ENCODE data around the gene VTI1B.

VTI1B gene

DNA sequence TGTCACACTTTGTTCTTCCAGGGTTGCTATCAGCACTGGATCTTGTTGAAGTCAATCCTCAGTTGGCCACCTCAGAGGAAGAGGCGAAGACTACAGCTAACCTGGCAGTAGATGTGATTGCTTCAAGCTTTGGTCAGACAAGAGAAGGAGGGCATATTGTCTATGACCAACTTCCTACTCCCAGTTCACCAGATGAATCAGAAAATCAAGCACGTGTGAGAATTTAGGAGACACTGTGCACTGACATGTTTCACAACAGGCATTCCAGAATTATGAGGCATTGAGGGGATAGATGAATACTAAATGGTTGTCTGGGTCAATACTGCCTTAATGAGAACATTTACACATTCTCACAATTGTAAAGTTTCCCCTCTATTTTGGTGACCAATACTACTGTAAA, 23.7 kb downstream of the VTI1B start:
- Histone ChIP-seq H3K4me2 (ENCODE audit: low read length) (no peak overlapping the region), H3K4me3 (ENCODE audit: low read length) (no peak overlapping the region), H3K36me3 (ENCODE audit: control insufficient read depth, insufficient read depth, low read length) (peaks cover 10% of the 10 kb centered on the region), H2BK5ac (ENCODE audit: low read length) (no peak overlapping the region), H3K27me3 (ENCODE audit: insufficient read depth, low read length, poor library complexity) (no peaks in the 10 kb centered on the region), H3K4ac (ENCODE audit: low read depth, low read length) (no peak overlapping the region), H3K18ac (ENCODE audit: low read length) (no peak overlapping the region), H3K79me1 (ENCODE audit: low read length) (no peaks in the 10 kb centered on the region), H4K5ac (ENCODE audit: low read length) (no peak overlapping the region), H4K8ac (ENCODE audit: low read depth, low read length) (no peak overlapping the region), H3K27ac (ENCODE audit: low read depth, low read length) (no peak overlapping the region), H3K79me2 (ENCODE audit: control insufficient read depth, insufficient read depth, low read length) (no peaks in the 10 kb centered on the region), H2BK120ac (ENCODE audit: low read depth, low read length) (no peak overlapping the region), H3K23ac (ENCODE audit: low read length) (no peak overlapping the region), H3K9ac (ENCODE audit: low read length) (no peak overlapping the region), H3K4me1 (ENCODE audit: control insufficient read depth, low read depth, low read length) (no peaks in the 10 kb centered on the region), H2AK5ac (ENCODE audit: low read length) (no peak overlapping the region), H2BK15ac (replicated peaks; ENCODE audit: low read depth) (no peak overlapping the region), H3K56ac (ENCODE audit: low read length) (no peak overlapping the region)
- DNase-seq, result no peak
- WGBS (ENCODE audit: extremely low coverage, insufficient coverage, low lambda C conversion rate), result no CpG with 5 or more reads among the region's 2 CpGs

DNA sequence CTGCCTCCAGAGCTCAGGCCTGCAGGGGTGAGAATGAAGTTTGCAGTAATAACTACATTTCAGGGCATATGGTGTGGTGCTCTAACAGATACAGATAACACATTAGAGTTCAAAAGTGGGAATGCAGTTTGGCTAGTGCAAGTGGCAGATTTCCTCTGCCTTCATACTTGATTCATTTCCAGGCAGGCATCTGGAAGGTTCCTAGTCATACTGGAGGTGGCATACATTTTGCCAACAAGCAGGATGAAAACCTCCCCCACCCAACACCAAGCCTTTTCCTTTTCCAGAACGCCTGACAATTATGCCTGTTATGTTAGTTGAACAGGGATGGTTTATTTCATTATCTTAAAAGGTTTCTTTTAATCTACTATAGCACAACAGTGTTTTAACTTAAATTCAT, 24.3 kb downstream of the VTI1B start:
- H4K8ac ChIP-seq (ENCODE audit: low read depth, low read length), result no peak overlapping the region
- no peak overlapping the region for H3K4me3 ChIP-seq (ENCODE audit: low read length)
- no peak overlapping the region for H3K4ac ChIP-seq (ENCODE audit: low read depth, low read length)
- no CpG with 5 or more reads among the region's 1 CpG for WGBS (ENCODE audit: extremely low coverage, insufficient coverage, low lambda C conversion rate)
- no peak overlapping the region for H3K56ac ChIP-seq (ENCODE audit: low read length)
- H3K27ac ChIP-seq (ENCODE audit: low read depth, low read length), result no peak overlapping the region
- H2AK5ac ChIP-seq (ENCODE audit: low read length), result no peak overlapping the region
- H3K79me2 ChIP-seq (ENCODE audit: control insufficient read depth, insufficient read depth, low read length), result no peaks in the 10 kb centered on the region
- H3K27me3 ChIP-seq (ENCODE audit: insufficient read depth, low read length, poor library complexity), result no peaks in the 10 kb centered on the region
- H3K18ac ChIP-seq (ENCODE audit: low read length), result no peak overlapping the region
- H2BK5ac ChIP-seq (ENCODE audit: low read length), result no peak overlapping the region
- H3K9ac ChIP-seq (ENCODE audit: low read length), result no peak overlapping the region
- H3K4me2 ChIP-seq (ENCODE audit: low read length), result no peak overlapping the region
- H4K5ac ChIP-seq (ENCODE audit: low read length), result no peak overlapping the region
- peaks cover 10% of the 10 kb centered on the region for H3K36me3 ChIP-seq (ENCODE audit: control insufficient read depth, insufficient read depth, low read length)
- H3K79me1 ChIP-seq (ENCODE audit: low read length), result no peaks in the 10 kb centered on the region
- no peak for DNase-seq
- H3K23ac ChIP-seq (ENCODE audit: low read length), result no peak overlapping the region
- no peak overlapping the region for H2BK15ac ChIP-seq (replicated peaks; ENCODE audit: low read depth)
- no peaks in the 10 kb centered on the region for H3K4me1 ChIP-seq (ENCODE audit: control insufficient read depth, low read depth, low read length)
- no peak overlapping the region for H2BK120ac ChIP-seq (ENCODE audit: low read depth, low read length)

DNA sequence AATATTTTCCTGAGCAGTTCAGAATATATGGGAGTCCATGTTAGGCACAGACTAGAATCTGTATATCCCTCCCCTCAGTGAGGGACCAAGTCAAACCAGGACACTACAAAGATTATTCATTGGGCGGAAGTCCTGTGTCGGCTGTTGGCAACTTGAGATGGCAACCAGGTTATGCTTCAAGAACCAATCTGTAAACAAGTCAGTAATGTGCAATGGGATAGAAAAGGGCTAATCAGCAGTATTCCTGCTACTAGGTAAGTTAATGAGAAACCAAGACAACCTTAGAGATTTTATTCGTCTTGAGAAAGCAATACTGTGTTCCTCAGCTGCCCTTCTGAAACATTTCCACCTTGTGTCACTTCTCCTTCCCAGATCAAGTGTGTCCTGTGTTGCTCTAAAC, 28.3 kb downstream of the VTI1B start:
- no peak overlapping the region for H2BK5ac ChIP-seq (ENCODE audit: low read length)
- DNase-seq, result no peak
- H2BK120ac ChIP-seq (ENCODE audit: low read depth, low read length), result no peak overlapping the region

DNA sequence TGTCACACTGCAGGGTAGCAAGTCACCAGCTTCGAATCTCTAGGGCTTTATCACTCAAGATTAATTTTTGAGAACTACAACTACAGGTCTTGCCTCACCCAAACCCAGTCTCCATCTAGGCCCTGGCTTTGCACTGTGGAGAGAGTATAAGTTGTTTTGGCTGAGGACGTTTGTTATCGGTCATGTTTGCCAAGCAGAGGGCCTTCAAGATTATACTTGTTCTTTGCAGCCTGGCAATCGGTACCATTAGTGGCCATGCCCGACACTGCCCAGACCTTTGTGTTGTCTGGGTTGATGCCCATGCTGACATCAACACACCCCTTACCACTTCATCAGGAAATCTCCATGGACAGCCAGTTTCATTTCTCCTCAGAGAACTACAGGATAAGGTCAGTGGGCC, 29.0 kb downstream of the VTI1B start:
- H3K27ac ChIP-seq (ENCODE audit: low read depth, low read length), result no peak overlapping the region
- WGBS (ENCODE audit: extremely low coverage, insufficient coverage, low lambda C conversion rate), result no CpG with 5 or more reads among the region's 5 CpGs
- no peak overlapping the region for H3K18ac ChIP-seq (ENCODE audit: low read length)
- H2BK5ac ChIP-seq (ENCODE audit: low read length), result no peak overlapping the region
- H3K36me3 ChIP-seq (ENCODE audit: control insufficient read depth, insufficient read depth, low read length), result peaks cover 4% of the 10 kb centered on the region
- no peak overlapping the region for H3K23ac ChIP-seq (ENCODE audit: low read length)
- no peak overlapping the region for H3K4me2 ChIP-seq (ENCODE audit: low read length)
- H3K4me3 ChIP-seq (ENCODE audit: low read length), result no peak overlapping the region
- H4K8ac ChIP-seq (ENCODE audit: low read depth, low read length), result no peak overlapping the region
- no peak overlapping the region for H2AK5ac ChIP-seq (ENCODE audit: low read length)
- no peaks in the 10 kb centered on the region for H3K4me1 ChIP-seq (ENCODE audit: control insufficient read depth, low read depth, low read length)
- H3K56ac ChIP-seq (ENCODE audit: low read length), result no peak overlapping the region
- no peak overlapping the region for H2BK15ac ChIP-seq (replicated peaks; ENCODE audit: low read depth)
- H4K5ac ChIP-seq (ENCODE audit: low read length), result no peak overlapping the region
- H3K4ac ChIP-seq (ENCODE audit: low read depth, low read length), result no peak overlapping the region
- no peaks in the 10 kb centered on the region for H3K79me2 ChIP-seq (ENCODE audit: control insufficient read depth, insufficient read depth, low read length)
- DNase-seq, result no peak
- H3K27me3 ChIP-seq (ENCODE audit: insufficient read depth, low read length, poor library complexity), result no peaks in the 10 kb centered on the region
- H2BK120ac ChIP-seq (ENCODE audit: low read depth, low read length), result no peak overlapping the region
- no peak overlapping the region for H3K9ac ChIP-seq (ENCODE audit: low read length)
- H3K79me1 ChIP-seq (ENCODE audit: low read length), result no peaks in the 10 kb centered on the region

More for the DNA sequence above, 28.3 kb downstream of the VTI1B start:
- Histone ChIP-seq H3K23ac (ENCODE audit: low read length) (no peak overlapping the region), H3K9ac (ENCODE audit: low read length) (no peak overlapping the region), H3K79me1 (ENCODE audit: low read length) (no peaks in the 10 kb centered on the region), H3K27ac (ENCODE audit: low read depth, low read length) (no peak overlapping the region), H2BK15ac (replicated peaks; ENCODE audit: low read depth) (no peak overlapping the region), H4K8ac (ENCODE audit: low read depth, low read length) (no peak overlapping the region), H2AK5ac (ENCODE audit: low read length) (no peak overlapping the region), H3K79me2 (ENCODE audit: control insufficient read depth, insufficient read depth, low read length) (no peaks in the 10 kb centered on the region), H4K5ac (ENCODE audit: low read length) (no peak overlapping the region), H3K4me1 (ENCODE audit: control insufficient read depth, low read depth, low read length) (no peaks in the 10 kb centered on the region), H3K4me2 (ENCODE audit: low read length) (no peak overlapping the region), H3K36me3 (ENCODE audit: control insufficient read depth, insufficient read depth, low read length) (peaks cover 8% of the 10 kb centered on the region), H3K4me3 (ENCODE audit: low read length) (no peak overlapping the region), H3K18ac (ENCODE audit: low read length) (no peak overlapping the region), H3K27me3 (ENCODE audit: insufficient read depth, low read length, poor library complexity) (no peaks in the 10 kb centered on the region), H3K4ac (ENCODE audit: low read depth, low read length) (no peak overlapping the region), H3K56ac (ENCODE audit: low read length) (no peak overlapping the region)
- WGBS (ENCODE audit: extremely low coverage, insufficient coverage, low lambda C conversion rate), result no CpG with 5 or more reads among the region's 3 CpGs

DNA sequence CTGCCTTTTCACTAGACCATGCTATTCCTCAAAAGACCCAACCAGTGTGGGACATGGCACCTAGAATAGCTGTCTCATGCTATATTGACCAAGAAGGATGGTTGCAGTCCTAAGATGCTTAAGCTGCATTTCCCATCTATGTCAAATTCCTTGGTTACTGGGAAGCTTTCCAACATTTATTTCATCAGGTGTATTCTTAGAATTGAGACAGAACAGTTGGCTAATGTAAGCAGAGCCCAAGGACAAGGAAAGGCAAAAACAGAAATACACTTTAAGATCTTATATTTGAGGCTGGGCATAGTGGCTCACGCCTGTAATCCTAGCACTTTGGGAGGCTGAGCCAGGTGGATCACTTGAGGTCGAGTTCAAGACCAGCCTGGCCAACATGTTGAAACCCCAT, 30.0 kb downstream of the VTI1B start:
- Histone ChIP-seq H2AK5ac (ENCODE audit: low read length) (no peak overlapping the region), H4K5ac (ENCODE audit: low read length) (no peak overlapping the region), H3K4me2 (ENCODE audit: low read length) (no peak overlapping the region), H3K79me2 (ENCODE audit: control insufficient read depth, insufficient read depth, low read length) (no peaks in the 10 kb centered on the region), H2BK15ac (replicated peaks; ENCODE audit: low read depth) (no peak overlapping the region), H3K23ac (ENCODE audit: low read length) (no peak overlapping the region), H3K18ac (ENCODE audit: low read length) (no peak overlapping the region), H3K4me3 (ENCODE audit: low read length) (no peak overlapping the region), H3K27me3 (ENCODE audit: insufficient read depth, low read length, poor library complexity) (no peaks in the 10 kb centered on the region), H3K56ac (ENCODE audit: low read length) (no peak overlapping the region), H3K4me1 (ENCODE audit: control insufficient read depth, low read depth, low read length) (no peaks in the 10 kb centered on the region), H3K9ac (ENCODE audit: low read length) (no peak overlapping the region), H4K8ac (ENCODE audit: low read depth, low read length) (no peak overlapping the region), H3K27ac (ENCODE audit: low read depth, low read length) (no peak overlapping the region), H2BK120ac (ENCODE audit: low read depth, low read length) (no peak overlapping the region), H3K4ac (ENCODE audit: low read depth, low read length) (no peak overlapping the region), H3K36me3 (ENCODE audit: control insufficient read depth, insufficient read depth, low read length) (peaks cover 1% of the 10 kb centered on the region), H2BK5ac (ENCODE audit: low read length) (no peak overlapping the region), H3K79me1 (ENCODE audit: low read length) (no peaks in the 10 kb centered on the region)
- no peak for DNase-seq
- WGBS (ENCODE audit: extremely low coverage, insufficient coverage, low lambda C conversion rate), result no CpG with 5 or more reads among the region's 2 CpGs

DNA sequence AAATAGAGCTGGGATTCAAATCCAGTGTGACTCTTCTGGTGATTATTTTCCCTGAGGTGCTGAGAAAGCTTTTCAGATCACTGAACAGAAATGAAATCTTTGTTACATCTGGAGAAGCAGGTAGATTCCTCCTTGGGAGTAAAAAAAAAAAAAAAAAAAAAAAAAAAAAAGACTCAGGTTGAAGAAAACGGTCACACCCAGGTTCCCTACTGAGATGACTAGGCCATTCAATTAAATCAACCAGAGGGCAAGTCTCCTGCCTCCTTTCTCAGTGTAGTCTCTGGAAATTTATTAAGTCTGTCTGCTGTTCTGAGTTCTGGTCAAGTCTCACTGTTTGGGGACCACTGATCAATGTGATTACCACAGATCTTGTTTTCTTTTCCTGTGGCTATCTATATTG, 30.7 kb downstream of the VTI1B start:
- H2AK5ac ChIP-seq (ENCODE audit: low read length), result no peak overlapping the region
- no peaks in the 10 kb centered on the region for H3K27me3 ChIP-seq (ENCODE audit: insufficient read depth, low read length, poor library complexity)
- WGBS (ENCODE audit: extremely low coverage, insufficient coverage, low lambda C conversion rate), result no CpG with 5 or more reads among the region's 1 CpG
- no peak overlapping the region for H3K4me3 ChIP-seq (ENCODE audit: low read length)
- peaks cover 1% of the 10 kb centered on the region for H3K36me3 ChIP-seq (ENCODE audit: control insufficient read depth, insufficient read depth, low read length)
- H2BK120ac ChIP-seq (ENCODE audit: low read depth, low read length), result no peak overlapping the region
- no peak overlapping the region for H3K27ac ChIP-seq (ENCODE audit: low read depth, low read length)
- H3K4me2 ChIP-seq (ENCODE audit: low read length), result no peak overlapping the region
- H4K8ac ChIP-seq (ENCODE audit: low read depth, low read length), result no peak overlapping the region
- H3K79me1 ChIP-seq (ENCODE audit: low read length), result no peaks in the 10 kb centered on the region
- no peak overlapping the region for H3K4ac ChIP-seq (ENCODE audit: low read depth, low read length)
- H3K4me1 ChIP-seq (ENCODE audit: control insufficient read depth, low read depth, low read length), result no peaks in the 10 kb centered on the region
- peak; percentile 21 for DNase-seq
- no peak overlapping the region for H3K23ac ChIP-seq (ENCODE audit: low read length)
- no peak overlapping the region for H2BK5ac ChIP-seq (ENCODE audit: low read length)
- no peak overlapping the region for H3K18ac ChIP-seq (ENCODE audit: low read length)
- no peak overlapping the region for H4K5ac ChIP-seq (ENCODE audit: low read length)
- H3K56ac ChIP-seq (ENCODE audit: low read length), result no peak overlapping the region
- no peak overlapping the region for H3K9ac ChIP-seq (ENCODE audit: low read length)
- H3K79me2 ChIP-seq (ENCODE audit: control insufficient read depth, insufficient read depth, low read length), result no peaks in the 10 kb centered on the region
- H2BK15ac ChIP-seq (replicated peaks; ENCODE audit: low read depth), result no peak overlapping the region
